G401.6 (cell line): ENCODE data around the gene ADAMTS17.
"Not testable (repeated sequence)": the region's sequence is repeated elsewhere in the genome, so short reads cannot be mapped to it uniquely, and the experiment has no call there.

Source experiments
- FAIRE-seq: peaks from 2 replicates; lab custom pipeline; 2012; peaks lifted over from hg19 to GRCh38; lab: Jason Lieb, UNC

The ADAMTS17 gene

DNA sequence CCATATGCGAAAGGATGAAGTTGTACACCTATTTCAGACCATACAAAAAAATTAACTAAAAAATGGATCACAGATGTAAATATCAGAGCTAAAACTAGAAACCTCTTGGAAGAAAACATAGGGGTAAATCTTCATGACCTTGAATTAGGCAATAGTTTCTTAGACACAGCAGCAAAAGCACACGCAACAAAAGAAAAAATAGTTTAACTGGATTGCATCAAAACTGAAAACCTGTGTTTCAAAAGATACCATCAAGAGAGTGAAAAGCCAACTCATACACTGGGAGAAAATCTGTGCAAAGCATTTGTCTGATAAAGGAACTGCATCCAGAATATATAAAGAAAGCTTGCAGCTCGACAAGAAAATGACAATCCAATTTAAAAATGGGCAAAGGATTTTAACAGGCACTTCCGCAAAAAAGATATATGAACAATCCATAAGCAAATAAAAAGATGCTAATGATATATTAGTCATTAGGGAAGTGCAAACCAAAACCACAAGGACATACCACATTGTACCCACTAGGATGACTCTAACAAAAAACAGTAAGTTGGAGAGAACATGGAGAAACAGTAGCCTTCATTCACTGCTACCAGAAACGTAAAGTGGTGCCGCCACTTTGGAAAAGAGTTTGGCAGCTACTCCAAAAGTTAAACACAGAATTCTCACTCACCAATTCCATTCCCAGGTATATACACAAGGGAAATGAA lies 263.1 kb downstream of the ADAMTS17 start:
- FAIRE-seq, result no peak

DNA sequence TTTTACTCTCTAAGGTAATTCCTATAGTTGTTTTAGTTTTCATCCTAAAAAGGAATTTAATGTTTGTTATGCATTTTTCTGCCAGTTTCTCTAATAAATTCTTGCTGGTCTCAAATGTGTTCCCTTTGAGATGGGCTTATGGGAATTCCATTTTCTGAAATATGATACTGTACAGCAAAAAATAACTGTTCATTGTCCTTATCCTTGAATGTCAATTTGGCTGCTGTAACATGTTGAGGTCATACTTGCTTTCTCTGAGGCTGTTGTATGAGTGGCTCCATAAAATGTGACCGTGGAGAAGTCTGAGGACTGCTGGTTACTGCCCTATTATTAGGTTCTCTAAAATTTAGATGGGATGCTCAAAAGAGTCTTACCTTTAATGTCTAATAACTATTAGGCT lies 266.5 kb downstream of the ADAMTS17 start:
- no peak for FAIRE-seq

DNA sequence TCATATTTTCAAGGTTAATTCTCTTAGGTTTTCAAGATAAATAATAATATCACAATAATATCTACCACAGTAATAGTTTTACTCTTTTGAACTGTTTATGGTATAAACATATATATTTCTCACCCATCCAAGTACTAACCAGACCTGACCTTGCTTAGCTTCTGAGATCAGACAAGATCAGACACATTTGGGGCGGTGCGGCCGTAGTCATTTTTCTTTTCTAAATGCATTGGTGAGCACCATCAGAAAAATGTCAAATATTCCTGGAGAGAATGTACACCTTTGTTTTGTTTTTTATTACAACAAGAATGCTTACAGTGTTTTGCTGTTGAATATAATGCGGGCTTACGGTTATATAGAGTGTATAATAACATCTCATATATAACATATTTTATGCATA lies 267.8 kb downstream of the ADAMTS17 start:
- FAIRE-seq, result no peak

DNA sequence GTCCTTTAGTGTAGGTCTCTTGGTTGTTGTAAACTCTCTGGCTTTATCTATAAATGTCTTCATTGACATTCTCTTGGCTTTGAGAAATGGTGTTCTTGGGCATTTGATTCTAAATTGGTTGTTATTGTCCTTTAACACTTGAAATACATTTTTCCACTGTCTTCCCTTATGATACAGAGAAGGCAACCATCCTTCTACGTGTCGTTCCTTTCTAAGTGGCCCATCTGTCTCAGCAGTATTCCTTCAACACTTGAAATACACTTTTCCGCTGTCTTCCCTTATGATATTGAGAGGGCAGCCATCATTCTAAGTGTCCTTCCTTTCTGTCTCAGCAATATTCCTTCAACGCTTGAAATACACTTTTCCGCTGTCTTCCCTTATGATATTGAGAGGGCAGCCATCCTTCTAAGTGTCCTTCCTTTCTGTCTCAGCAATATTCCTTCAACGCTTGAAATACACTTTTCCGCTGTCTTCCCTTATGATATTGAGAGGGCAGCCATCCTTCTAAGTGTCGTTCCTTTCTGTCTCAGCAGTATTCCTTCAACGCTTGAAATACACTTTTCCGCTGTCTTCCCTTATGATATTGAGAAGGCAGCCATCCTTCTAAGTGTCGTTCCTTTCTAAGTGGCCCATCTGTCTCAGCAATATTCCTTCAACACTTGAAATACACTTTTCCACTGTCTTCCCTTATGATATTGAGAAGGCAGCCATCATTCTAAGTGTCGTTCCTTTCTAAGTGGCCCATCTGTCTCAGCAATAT lies 275.1 kb downstream of the ADAMTS17 start:
- FAIRE-seq, result not testable (repeated sequence)

DNA sequence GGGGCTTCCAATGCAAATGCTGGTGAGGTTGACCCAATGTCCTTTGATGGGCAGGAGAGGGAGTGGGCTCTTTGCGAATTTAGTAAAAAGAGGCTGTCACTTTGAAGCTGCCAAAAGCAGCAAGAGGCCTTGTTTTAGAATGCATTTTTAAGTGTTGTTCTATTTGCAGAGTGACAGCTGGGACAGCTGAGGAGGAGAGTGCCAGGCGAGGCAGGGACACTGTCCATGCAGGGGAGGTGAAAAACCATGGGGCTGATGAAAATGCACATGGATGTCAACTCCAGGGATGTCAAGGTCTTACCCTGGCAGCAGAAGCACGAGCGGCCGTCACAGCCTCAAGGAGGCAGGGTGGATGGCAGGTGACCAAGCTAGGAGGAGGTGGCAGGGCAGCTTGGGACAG lies 279.8 kb downstream of the ADAMTS17 start:
- no peak for FAIRE-seq

DNA sequence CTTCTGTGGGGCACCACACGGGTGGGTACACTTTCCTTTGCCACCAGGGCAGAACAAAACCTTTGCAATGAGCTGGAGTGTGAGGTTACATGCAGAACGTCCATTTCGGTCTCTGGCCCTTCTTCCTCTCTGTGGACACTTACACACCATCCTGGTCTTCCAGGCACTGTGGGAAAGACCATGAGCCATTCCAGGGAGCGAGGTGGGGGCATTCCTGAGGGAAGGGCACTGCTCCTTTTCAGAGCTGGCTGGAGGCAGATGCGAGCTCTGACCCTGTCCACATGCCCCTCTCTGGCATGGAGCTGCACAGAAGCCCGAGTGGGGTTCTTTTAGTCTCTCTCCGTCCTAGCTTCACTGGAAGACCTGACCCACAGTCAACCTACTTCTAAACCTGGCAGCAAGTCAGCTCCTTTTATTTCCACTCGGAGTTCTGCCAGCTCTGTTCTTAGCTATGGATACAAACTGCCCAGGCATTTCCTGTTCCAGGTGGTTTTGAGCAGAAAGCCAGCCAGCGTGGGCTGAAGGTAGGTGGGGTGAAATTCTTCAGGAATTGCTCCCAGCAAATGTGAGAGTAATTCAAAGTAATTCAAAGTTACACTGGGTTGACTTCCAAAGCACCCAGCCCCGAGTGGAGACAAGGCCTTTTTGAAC lies 281.4 kb downstream of the ADAMTS17 start:
- FAIRE-seq, result no peak

DNA sequence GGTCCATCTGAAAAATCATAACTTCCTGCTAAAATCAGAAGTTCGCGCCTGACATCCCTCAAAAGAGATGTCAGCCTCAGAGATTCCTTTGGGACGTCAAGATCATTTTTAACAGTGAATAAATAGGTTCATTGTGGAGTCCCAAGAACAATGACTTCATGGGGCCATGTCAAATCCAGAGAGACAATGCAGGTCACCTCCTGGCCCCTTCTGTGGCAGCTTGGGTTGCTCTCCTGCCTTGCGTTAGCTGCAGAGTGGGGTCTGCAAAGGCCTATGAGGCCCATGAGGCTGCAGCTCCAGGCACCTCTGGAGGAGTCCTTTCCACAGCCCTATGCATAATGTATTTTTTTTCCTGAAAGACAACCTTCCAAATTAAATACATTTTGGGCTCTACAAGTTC lies 282.3 kb downstream of the ADAMTS17 start:
- no peak for FAIRE-seq

DNA sequence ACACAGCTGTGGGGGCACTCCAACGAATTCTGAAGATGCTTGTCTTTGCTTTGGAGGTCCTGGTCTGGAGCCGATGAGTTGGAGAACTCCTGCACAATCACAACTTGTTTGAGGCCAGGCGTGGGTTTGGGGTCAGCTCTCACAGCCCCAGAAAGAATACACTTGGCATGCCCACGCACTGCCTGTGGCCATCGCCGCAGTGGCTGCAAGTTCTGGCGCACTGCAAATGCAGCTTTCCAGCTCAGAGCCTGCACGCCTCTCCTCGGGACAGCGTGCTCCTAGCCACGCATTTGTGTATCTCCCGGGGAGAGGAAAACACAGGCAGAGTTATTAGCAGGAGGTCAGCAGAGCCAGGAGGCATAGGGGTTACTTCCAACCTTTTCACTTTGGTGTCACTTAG lies 282.7 kb downstream of the ADAMTS17 start:
- no peak for FAIRE-seq

DNA sequence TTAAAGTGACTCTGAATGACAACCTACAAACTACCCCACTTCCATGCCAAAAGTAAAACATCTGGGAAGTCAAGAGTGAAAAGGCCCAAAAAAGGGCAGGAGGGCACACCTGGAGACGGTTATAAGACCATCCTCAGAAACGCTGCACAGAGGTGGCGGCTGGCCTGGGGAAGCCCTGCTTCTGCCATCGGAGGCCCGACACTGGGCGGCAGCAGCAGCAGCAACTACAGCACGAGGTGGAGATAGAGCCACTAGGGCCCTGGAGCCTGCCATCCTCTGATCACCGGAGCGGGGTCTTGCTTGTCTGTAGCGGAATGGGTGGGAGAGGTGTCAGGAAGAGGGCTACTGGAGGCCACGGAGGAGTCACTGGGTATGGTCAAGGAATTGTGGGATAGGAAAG lies 283.3 kb downstream of the ADAMTS17 start:
- FAIRE-seq, result no peak

DNA sequence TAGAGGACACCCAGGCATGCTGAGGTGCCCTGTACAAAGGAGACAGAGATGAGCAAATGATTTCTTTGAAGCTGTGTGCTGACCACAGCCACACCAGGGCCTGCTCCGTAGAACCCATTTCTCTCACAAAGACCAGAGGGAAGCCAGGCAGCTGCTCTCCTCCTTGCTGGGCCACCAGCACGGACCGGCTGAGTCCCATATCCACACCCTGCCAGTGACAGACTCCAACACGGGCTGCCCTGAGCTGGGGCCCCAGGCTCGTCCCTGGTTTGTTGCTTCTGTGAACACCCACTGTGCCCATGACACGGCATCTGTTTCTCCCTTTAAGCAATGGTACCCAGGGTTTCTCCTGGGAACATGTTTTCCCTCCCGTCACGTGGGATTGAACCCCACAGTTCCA lies 284.5 kb downstream of the ADAMTS17 start:
- no peak for FAIRE-seq

DNA sequence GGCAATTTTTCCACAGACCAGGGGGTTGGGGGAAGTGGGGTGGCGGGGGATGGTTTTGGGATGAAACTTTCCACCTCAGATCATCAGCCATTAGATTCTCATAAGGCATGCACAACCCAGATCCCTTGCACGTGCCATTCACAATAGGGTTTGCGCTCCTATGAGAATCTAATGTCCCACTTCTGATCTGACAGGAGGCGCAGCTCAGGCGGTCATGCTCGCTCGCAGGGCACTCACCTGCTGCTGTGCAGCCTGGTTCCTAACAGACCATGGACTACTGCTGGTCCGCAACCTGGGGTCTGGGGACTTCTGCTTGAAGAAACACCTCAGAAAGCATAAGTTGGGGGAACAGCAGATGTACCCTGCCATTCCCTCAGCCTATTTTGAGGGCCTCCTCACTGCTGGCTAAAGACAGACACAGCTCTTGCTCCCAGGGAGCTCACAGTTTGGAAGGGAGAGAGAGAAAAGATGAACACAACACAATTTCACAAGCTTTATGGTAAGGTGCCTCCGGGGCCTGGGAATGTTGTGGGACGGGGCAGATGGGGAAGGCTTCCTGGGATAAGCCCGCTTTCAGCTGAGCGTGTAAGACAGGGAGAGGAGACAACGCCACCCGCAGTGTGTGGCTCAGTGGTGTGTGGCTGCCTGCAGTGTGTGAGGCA lies 285.2 kb downstream of the ADAMTS17 start:
- FAIRE-seq, result no peak

DNA sequence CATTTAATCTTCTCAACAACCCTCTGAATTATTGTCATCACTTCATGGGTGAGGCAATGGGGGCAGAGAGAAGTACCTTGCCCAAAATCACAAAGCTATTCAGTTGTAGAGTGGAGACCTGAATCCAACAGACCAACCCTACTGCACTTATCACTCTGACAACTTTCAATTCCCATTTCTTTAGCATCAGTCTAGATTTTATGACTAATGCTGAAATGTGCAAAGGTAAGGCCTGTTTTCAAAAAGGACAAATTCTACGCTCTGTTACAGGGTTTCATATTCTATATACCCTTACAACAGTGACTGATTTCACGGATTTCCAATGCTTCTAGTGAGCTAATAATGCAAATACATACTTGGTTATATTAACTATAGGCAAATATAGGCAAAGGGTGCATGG lies 286.0 kb downstream of the ADAMTS17 start:
- no peak for FAIRE-seq

DNA sequence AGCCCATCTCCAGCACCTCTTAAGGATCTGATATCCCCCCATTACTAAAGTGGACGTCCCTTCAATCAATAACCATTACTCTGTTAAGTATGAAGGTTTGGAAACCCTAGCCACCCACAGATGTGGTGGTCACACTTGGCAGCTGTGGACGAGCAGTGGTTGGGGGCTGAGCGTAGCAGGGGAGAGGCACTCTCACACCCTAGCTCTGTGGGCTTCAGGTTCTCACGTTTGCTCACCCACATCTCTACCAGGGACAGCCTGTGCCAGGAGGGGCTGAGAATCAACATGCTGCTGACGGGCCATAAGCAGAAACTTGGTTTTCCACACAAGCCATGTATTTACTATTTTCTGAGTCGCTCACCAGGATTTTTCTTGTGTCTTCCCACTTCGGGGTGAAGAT lies 287.2 kb downstream of the ADAMTS17 start:
- FAIRE-seq, result no peak

DNA sequence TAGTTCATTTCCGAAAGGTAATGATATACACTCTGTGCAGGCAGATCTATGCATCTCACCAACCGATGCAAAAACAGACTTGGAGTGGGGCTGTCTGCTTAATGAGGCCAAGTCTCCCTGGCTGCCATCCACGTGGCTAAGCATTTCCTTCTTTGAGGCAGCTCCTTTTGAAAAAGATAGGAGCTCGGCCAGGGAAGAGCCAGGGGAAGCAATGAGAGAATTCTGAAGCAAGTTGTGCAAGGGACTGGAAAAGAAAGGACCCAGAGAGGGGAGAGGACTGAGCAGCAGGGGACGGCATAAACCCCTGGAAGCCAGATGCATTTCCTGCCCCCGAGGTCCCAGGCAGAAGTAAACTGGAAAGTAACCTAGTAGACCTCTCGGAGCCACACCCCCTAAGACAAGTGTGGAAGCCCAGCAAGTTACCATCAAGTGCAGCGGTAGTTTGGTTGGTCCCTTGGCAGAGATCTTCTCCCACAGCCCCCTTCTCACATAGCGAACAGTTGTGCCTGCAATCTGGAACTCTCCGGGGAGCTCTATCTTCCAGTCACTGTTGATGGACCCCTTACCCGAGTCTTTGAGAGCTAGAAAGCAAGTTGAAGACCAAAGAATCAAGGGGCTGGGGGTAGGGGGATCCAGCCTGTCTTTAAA lies 288.2 kb downstream of the ADAMTS17 start:
- FAIRE-seq, result no peak

DNA sequence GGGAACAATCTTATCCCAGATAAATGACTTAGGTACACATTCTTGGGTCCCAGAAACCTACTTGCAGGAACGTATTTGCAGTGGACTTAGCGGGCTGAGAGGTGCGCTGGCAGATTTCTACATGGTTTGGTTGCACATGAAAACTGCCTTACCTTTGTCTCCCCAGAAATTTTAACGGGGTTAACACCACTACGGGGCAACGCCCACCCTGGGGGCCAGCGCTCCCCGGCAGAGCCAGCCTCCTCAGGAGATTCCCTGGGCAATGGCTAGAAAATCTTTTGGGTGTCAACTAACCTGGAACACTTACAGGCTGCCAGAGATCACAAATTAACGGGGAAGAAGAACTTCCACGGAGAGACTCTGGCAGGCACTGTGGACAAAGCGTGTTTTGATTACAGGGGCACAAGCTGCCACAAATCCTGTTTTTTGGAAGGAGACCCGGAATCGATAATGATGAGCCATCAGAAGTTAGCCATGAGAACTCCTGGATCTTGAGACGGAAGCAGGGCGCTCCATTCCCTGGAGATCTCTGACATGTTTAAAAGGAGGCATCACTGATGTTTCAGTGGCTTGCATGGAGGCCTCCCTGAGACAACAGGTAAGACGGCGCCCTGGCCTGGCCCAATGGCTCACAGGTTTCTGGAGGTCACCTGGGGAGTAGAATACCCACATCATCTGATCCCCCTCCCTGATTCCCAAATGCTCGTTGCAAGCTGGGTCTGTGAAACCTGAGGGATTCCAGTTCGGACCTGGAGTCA lies 288.9 kb downstream of the ADAMTS17 start:
- FAIRE-seq, result no peak

DNA sequence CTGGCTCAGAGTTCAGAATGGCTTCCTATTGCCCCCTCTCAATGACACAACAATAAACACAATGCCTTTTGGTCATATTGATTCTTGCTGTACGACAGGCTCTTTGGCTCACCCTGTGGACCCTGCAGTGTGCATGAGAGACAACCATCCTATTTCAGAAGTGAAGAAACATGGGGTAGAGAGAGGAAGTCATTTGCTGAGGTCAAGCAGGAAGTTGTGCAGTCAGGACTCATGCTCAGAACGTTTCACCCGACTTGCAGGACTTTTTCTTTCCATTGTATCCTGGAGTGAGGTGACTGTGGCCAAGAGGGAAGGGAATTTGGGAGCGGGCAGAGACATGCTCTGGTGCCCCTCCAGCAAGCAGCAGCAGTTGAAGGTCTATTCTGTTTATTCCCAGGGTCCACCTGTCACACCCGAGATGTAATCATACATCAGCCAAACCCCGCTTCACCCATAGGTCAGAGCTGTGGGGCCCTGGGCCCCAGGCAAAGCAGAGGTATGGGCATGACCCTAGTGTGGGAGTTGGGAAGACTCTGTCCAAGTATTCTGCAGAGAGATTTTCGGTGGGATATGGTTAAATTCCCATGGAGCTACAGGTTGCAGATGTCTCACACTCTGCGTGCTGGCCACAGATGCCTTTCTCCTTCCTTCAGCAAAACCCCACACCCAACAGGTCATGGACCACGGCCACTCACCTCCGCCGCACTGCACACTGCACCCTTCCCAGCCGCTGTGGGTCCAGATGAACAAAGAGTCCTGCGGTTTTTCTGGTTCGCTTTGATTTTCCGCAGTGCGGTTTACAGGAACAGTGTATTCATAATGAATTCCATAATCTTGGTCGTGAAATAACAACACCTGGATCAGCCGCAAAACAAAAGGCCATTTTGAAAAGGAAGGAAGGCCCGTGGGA lies 290.6 kb downstream of the ADAMTS17 start:
- no peak for FAIRE-seq

DNA sequence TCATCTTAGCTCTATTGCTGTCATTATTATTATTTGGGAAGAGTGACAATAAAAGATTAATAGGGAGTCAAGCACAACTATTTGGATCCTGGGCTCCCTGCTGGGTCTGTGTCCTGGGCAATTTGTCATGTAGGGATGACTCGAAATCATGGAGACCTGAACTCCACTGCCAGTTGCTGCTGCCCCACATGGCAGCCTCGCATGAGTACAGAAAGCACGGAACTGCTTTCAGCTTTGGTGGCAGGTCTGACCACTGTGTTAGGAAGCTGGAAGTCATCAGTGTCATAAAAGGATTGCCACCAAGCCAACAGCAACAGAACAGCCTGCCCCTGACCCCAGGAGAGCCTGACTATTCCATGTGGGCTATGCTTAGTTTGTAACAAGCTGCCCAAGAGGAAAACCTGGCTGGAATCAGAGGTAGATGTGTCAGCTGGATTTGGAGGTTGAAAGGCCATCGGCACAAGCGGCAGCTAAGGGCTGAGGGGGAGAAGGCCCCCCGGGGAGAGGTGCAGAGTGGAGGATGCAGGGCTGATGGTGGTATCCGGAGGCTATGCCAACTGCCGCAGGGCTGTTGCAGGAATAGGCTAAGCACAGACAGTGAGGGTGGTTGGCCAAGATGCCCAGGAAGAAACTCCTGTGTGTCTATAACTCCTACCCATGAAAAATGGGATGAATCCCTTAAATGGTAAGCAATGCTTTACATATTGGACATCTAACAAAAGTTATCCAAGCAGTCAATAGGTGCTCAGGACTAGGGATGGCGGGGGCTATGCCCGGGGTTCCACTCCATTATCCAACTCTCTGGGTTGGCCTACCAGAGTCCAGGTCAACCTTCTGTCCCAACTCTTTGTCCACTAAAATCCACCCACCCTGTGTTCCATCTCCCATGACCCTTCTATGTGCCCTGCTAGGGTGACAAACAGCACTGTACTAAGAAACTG lies 291.6 kb downstream of the ADAMTS17 start:
- FAIRE-seq, result no peak

DNA sequence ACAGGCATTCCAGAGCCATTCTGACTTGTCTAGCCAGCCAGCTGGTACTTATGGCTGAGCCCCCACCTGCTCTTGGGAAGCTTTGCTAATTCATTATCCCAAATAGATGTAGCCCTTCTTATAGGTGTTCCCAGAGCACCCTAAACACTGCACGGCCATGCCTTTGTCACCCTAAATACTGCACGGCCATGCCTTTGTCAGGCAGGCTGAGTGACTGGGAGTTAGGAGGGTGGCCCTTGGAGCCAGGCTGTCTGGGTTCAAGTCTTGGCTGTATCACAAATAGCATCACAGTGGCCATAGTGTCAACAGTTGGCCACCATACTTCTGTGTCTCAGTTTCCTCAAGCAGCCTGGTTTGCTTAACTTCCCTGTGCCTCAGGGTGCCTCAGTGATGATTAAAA lies 292.3 kb downstream of the ADAMTS17 start:
- FAIRE-seq, result no peak

DNA sequence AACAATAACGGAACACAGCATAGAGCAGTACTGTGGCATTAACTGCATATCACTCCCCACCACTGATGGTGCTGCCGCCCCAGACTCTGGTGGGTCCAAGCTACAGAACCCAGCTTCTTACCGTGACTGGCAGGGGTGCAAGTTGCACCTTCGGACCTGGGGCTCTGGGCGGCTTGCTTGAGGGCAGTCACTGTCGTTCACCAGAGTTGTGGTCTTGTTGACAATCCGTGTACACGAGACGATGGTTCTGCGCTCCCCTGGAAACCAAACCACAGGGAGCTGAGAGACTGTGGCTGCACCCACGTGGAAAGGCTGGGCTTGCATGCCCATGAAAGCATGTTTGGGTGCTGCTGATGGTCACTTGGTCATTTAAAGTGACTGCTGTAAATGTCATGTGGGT lies 293.0 kb downstream of the ADAMTS17 start:
- no peak for FAIRE-seq
